Measurements from ENCODE around the gene C6orf47. TPM values are rescaled to one million over a fixed set of nuclear protein-coding genes. Genes with fewer than 3 reads are reported as not detected.
"Not testable (repeated sequence)": the region's sequence is repeated elsewhere in the genome, so short reads cannot be mapped to it uniquely, and the experiment has no call there.

Gene C6orf47
- total RNA-seq (2014; rRNA removed; shearing (Covaris generic)), result 29.9 and 37.5 TPM in 2 replicates

GRCh38 chr6:31660381-31661261 lies at the start of gene C6orf47:
C6orf47 (minus strand) TSS chr6:31660778; CDS start chr6:31659947, 831 bp downstream.
- DNase-seq (ENCODE audit: low read depth), result peak; percentile 87

DNA sequence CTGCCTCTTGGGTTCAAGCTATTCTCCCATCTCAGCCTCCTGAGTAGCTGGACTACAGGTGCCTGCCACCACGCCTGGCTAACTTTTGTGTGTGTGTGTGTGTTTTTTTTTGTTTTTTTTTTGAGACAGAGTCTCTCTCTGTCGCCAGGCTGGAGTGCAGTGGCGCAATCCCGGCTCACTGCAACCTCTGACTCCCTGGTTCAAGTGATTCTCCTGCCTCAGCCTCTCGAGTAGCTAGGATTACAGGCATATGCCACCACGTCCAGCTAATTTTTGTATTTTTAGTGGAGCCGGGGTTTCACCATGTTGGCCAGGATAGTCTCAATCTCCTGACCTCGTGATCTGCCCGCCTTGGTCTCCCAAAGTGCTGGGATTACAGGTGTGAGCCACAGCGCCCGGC lies 48.6 kb upstream of the C6orf47 start:
- DNase-seq (ENCODE audit: low read depth), result not testable (repeated sequence)

- no peak for DNase-seq (ENCODE audit: low read depth)
Measured at GRCh38 chr6:31708224-31708623, 47.6 kb upstream of the C6orf47 start.

DNA sequence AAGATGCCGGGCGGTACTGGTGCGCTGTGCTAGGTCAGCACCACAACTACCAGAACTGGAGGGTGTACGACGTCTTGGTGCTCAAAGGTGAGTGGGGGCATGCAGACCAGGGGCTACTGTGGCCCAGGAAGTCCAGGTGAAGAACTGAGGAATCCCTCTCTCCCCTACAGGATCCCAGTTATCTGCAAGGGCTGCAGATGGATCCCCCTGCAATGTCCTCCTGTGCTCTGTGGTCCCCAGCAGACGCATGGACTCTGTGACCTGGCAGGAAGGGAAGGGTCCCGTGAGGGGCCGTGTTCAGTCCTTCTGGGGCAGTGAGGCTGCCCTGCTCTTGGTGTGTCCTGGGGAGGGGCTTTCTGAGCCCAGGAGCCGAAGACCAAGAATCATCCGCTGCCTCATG lies 47.1 kb upstream of the C6orf47 start:
- DNase-seq (ENCODE audit: low read depth), result no peak

GRCh38 chr6:31706599-31706998 lies 46.0 kb upstream of the C6orf47 start, which contains the start of gene LY6G6F:
LY6G6F (plus strand) TSS chr6:31706866; CDS start chr6:31706907, 41 bp downstream.
- no peak for DNase-seq (ENCODE audit: low read depth)

GRCh38 chr6:31705931-31706330 lies 45.4 kb upstream of the C6orf47 start:
- peak; percentile 74 for DNase-seq (ENCODE audit: low read depth)

- DNase-seq (ENCODE audit: low read depth), result peak; percentile 99
Measured at GRCh38 chr6:31702819-31703716, 42.5 kb upstream of the C6orf47 start, which contains the start of gene ABHD16A. ABHD16A (minus strand) TSS chr6:31703324; CDS start chr6:31703281, 43 bp downstream.

GRCh38 chr6:31702405-31702818 lies 41.8 kb upstream of the C6orf47 start:
- no peak for DNase-seq (ENCODE audit: low read depth)

- DNase-seq (ENCODE audit: low read depth), result peak; percentile 48
Measured at GRCh38 chr6:31701666-31702404, 41.3 kb upstream of the C6orf47 start.

- no peak for DNase-seq (ENCODE audit: low read depth)
Measured at GRCh38 chr6:31700740-31701401, 40.3 kb upstream of the C6orf47 start.

DNA sequence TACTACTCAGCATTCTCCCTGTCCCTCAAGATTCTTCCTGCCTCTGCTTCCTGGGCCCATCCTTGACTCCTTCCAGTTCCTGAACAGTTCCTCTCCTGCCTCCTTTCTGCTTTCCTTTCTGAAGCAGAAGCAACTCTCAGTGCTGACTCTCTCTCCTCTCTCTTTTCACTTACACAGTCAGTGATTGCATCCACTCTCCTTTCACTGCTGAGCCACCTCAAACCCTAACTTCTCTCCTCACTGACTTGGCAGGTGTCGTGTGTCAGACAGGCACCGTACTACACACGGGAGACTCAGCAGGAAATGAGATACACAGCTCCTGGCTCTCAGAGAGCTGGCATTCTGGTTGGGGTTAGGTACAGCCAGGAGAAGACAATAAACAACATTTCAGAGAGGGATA lies 37.0 kb upstream of the C6orf47 start:
- DNase-seq (ENCODE audit: low read depth), result no peak

DNA sequence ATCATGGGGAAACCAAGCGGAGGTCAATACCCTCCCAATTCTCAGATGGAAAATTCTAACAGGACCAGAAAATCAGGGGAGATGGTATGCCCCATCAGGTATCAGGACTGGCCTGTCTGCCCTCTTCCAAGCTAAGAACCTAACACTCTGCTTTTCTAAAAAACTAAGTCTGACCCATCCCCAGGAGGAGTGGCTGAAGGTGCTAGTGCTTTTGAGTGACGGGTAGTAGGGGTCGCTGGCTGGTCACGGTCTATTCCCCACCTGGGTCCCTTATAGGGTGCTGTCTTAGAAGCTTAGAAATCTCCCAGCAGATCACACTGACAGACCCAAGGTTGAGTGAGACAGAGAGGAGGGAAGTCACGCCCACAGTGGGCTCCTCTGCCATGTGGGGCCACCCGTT lies 33.0 kb upstream of the C6orf47 start:
- no peak for DNase-seq (ENCODE audit: low read depth)

GRCh38 chr6:31692886-31693285 lies 32.3 kb upstream of the C6orf47 start:
- DNase-seq (ENCODE audit: low read depth), result no peak

GRCh38 chr6:31692353-31692752 lies 31.8 kb upstream of the C6orf47 start:
- DNase-seq (ENCODE audit: low read depth), result no peak

GRCh38 chr6:31691564-31692108 lies 31.1 kb upstream of the C6orf47 start:
- DNase-seq (ENCODE audit: low read depth), result no peak

DNA sequence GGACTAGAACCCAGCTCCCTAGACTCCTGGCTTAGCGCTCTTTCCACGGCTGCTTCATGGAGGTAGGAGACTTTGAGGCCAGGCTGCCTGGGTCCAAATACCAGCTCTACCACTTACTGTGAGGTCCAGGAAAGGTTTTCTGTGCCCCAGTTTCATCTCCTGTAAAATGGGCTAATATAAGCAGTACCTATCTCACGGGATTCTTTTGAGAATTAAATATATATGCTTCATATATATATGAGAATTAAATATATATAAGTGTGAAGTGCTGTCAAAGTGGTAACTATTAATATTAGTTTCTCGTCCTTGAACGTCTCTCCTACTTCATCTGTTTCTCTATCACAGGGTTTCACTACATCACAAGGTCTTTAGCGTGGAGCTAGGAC lies 30.5 kb upstream of the C6orf47 start:
- DNase-seq (ENCODE audit: low read depth), result no peak

- DNase-seq (ENCODE audit: low read depth), result no peak
Measured at GRCh38 chr6:31690231-31691077, 29.9 kb upstream of the C6orf47 start.

DNA sequence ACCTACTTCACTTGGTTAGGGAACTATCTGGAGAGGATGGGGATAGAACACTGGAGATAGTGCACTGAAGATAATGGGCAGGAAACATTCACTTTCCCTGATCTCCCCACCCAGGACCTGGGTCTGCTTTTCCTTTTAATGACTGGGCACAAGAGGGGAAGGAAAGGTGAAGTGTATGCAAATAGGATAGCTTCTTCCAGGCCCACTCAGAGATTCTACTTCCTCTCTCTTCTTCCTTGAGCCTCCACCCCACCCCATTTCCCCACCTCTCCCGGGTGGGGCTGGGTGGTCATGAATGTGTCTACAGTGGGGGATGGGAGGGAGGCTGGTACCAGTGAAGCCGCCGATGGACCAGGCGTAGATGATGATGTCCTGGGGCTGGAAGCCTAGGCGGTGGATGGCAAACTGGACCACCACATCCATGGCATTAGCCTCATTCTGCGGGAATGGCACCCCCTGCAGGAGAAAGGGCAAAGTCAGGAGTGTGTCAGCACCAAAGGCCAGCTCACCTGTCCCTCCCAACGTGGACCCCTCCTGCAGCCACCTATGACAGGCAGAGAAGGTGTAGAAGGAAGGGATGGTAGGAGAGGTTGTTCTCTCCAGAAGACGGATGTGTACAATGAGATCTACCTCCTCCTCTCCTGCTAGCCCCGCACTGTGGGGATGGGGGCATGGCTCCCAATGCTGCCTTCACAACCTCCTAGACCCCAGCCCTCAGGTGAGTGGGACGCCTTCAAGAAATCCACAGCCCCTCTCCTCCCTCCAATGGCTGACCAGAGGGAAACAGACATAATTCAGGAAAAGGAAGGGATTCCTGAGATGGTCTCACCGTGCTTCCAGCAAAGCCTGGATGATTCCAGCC lies 28.9 kb upstream of the C6orf47 start:
- DNase-seq (ENCODE audit: low read depth), result no peak
